Glomerular visceral epithelial cell (primary cell): ENCODE measurements around the gene MARCHF3.
"Not testable (repeated sequence)": the region's sequence is repeated elsewhere in the genome, so short reads cannot be mapped to it uniquely, and the experiment has no call there.

Source experiments
- DNase-seq: peaks from one replicate; pipeline ENCODE4 v3.0.0-alpha.2; 2016; ENCODE audit errors: extremely low spot score

The MARCHF3 gene

DNA sequence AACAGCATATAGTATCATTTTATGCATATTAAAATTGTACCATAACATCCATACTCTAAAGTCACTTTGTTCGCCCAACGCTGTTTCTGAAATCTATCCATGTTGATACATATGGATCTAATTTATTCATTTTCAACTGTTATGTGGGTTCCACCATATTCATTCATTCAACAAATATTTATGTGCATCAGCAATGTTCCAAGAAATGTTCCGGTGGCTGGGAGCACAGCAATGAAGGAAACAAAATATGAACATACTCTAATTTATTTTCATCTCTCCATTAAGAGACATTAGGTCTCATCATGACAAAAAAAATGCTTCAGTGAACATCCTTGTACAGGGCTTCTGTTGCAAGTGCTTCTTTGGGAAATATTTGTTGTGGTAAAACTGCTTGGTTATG lies 75.4 kb downstream of the MARCHF3 start:
- DNase-seq = no peak

- no peak for DNase-seq
Observed at GRCh38 chr5:126953640-126954039, 76.7 kb downstream of the MARCHF3 start.

GRCh38 chr5:126949475-126949874 lies 80.9 kb downstream of the MARCHF3 start:
- no peak for DNase-seq

DNA sequence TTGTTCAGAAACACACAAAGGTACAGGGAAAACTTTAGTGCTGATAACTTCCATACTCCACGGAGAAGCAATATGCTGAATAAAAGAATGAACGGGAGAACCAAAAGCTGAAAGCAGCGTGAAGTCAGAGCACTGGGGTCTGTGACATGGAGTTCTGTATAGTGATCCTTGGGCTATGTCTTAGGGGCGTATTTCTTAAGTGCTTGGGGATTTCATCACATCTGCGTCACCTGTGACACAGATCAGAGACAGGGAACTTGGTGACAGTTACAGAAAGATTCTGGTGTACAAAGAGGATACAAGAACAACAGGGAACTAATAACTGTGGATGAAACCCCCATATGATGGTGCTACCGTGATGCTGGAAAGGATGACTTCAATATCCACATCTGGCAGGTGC lies 81.9 kb downstream of the MARCHF3 start:
- DNase-seq = no peak

DNA sequence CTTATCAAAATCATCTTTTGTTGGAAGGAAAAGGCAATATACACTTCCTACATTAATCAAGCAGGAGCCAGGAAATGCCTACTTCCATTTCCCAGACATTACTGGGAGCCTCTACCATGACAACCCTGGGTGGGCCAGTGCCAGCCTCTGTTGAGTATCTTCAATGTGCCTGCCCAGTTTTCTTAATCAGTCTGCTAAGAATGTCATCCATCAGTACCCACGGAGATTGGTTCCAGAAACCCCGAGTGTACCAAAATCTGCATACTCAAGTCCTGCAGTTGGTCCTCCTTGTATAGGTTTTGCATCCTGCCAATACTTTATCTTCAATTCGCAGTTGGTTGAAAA lies 82.4 kb downstream of the MARCHF3 start:
- DNase-seq = no peak

DNA sequence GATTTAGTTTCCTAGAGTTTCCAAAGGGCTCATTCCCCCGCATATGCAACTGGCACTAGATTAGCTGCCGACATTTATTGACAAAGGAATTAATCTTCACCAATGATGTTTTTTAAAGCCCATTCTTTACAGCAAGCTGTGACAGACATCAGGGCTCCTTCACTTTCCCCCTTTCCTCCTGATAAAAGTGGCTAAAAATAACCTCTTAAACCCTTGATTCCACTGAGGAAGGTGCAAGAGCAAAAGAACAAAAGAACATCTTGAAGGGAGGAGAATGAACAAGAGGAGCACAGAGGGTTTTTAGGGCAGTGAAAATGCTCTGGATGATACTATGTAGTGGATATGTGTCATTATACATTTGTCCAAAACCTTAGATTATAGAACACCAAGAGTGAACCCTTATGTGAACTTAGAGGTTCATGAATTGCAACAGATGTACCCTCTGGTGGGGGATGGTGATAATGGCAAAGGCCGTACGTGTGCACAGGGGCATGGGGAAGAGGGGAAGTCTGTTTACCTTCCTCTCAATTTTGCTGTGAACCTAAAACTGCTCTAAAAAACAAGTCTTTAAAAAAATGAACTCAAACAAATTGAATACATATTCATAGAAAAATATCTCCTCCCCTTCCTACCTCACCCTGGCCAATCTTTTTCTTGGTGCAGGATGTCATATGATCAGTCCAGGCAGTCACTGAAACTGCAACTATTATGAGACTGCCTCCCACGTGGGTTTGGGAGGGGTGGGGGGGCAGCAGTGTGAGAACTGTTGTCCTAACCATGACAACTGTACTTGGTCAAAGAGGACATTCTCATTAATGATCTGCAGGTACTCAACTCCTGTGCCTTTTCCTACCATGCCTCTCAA lies 83.0 kb downstream of the MARCHF3 start:
- no peak for DNase-seq

GRCh38 chr5:126942908-126943307 lies 87.5 kb downstream of the MARCHF3 start:
- not testable (repeated sequence) for DNase-seq

- DNase-seq = no peak
Observed at GRCh38 chr5:126941403-126941802, 89.0 kb downstream of the MARCHF3 start.

- DNase-seq = no peak
Observed at GRCh38 chr5:126939887-126940286, 90.5 kb downstream of the MARCHF3 start.

- peak; percentile 46 for DNase-seq
Observed at GRCh38 chr5:126938466-126938865, 91.9 kb downstream of the MARCHF3 start.

DNA sequence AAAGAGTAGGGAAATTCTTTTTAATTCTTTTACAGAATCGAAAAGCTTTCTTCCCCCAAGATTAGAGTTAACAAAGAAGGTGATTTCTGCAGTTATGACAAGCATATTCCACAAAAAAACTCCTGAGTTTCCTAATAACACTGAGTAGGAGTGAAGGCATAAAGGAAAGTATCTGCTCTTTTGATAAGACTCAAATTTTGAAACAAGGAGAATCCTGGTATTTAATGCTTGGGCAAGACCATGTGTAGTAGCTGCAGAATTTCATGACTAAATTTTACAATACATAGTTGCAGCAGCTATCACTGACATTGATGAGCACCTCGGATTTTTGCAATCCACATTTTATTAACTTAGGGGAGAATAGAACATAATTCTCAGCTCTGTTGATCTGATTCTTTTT lies 92.6 kb downstream of the MARCHF3 start:
- no peak for DNase-seq

DNA sequence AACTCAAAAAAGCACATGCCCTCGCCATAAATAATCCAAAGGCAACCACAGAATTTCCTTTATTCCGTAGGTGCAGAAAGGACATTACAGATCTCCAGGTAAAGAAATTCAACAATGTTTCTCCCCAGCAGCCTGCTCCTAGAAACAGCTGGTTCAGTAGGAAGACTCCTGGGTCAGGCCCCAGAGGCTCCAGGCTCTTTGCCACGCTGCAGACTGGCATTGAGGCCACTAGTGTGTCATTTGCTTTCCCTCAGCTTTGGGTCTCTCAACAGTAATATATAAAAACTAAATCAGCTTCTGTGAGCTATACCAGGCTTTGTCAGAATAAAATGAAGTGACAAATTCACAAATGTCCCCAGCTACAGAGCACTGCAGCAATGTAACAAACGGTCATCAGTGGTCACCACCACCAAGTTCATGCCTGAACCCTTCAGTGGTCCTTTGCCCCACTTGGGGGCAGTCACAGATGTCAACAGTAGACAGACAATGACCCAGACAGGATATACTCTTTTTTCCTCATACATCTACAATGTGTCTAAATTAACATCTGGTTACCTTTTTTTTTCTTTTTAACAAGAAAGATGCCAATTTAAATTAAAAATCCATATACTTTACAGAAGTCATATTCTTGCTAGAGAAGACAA lies 93.5 kb downstream of the MARCHF3 start:
- DNase-seq = no peak

GRCh38 chr5:126931963-126932660 lies 98.2 kb downstream of the MARCHF3 start:
- DNase-seq = no peak

- DNase-seq = no peak
Observed at GRCh38 chr5:126928041-126928440, 102.3 kb downstream of the MARCHF3 start.

GRCh38 chr5:126927429-126927828 lies 102.9 kb downstream of the MARCHF3 start:
- no peak for DNase-seq

DNA sequence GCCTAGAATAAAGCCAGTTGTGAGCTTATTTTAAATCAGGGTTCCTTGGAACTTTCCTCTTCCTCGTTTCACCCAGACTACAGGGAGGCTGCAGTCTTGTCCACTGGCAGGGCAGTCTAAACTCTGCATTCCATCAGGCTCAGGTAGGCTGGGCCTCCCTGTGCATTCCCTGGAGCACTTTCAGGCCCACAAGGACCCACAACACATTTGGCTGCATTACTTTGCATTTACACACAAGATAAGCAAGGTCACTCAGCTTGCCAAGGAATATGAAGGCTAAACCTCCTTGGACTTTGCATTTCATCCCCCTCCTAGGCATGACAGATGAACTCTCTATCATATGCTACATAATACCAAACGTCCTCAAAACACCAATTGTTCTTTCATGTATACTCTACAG lies 104.2 kb downstream of the MARCHF3 start:
- no peak for DNase-seq

- no peak for DNase-seq
Observed at GRCh38 chr5:126925482-126925881, 104.9 kb downstream of the MARCHF3 start.

DNA sequence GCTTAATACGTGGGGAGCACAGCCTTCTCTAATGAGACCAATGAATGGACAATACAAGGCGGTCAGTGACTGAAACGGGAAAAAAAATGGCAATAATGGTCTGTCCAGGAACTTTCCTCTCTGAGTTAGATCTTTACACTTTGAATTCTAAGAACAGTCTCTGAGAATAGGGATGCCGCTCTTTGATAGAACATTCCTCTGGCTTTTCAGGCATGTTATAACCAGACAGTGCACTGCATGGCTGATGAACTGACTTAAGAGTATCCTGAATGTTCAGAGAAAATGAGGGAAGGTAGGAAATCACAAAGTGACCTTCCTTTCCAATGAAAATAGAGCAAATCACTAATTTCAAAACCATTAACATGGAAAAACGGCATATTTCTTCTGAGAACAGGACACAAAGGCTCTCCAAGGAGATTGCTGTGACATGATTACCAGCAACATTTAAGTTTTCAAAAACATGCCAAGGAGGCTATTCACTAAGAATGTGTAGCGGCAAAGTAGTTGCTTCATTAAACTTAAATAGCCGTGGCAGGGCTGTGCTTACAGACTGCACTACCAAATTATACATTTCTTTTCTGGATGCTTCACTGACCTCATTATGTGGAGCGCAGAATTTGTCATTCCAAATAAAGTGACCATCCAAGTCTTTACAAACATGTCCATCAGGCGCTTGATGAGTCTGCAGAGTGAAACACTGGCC lies 105.9 kb downstream of the MARCHF3 start:
- no peak for DNase-seq

GRCh38 chr5:126921241-126922091 lies 108.9 kb downstream of the MARCHF3 start:
- DNase-seq = no peak

DNA sequence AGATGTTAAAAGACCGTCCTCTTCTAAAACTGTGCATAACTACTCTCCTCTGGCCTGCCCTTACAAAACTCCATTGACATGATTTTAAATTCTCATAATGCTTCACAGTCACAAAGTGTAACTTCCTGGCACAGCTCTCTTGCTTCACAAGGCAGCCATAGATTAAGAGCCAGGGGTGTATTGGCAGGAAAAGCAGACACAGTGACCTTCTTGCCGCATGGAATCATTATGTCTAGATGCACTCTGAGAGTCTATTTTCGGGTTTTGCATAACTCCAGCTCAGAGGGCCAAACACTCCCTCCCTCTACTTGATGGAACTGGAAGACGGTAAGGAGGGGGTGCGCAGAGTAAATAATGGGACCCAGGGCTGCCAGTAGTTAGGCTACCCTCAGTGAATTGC lies 110.1 kb downstream of the MARCHF3 start:
- no peak for DNase-seq

- no peak for DNase-seq
Observed at GRCh38 chr5:126919566-126919965, 110.8 kb downstream of the MARCHF3 start.
